Spleen (tissue), 11 donors: ENCODE data around the gene PPP1R3D. TPM values are rescaled to one million over a fixed set of nuclear protein-coding genes. Genes with fewer than 3 reads are reported as not detected.

ENCODE experiments used
- DNase-seq: peaks from one replicate; pipeline ENCODE4 v3.0.0-alpha.2; 2020
- H3K27ac ChIP-seq, 8 donors: fragments of 200-600 bp; sonication (generic) in 7 of 8; 1 replicate in 4 of 8; 2 replicates in 4 of 8; pipeline versions ENCODE4 v1.5.0 to v1.8.0; 2016 to 2021; ENCODE audit warnings: inconsistent platforms in 4 of 8, mild to moderate bottlenecking in 4 of 8, moderate library complexity in 1 of 8
- H3K27me3 ChIP-seq, 7 donors: fragments of 200-600 bp; sonication (generic) in 6 of 7; replicated peaks in 1 of 7; 1 replicate in 4 of 7; 2 replicates in 3 of 7; pipeline versions ENCODE4 v1.5.0 to v1.8.0; 2016 to 2021; ENCODE audit warnings: inconsistent platforms in 3 of 7, mild to moderate bottlenecking in 1 of 7
- H3K36me3 ChIP-seq, 6 donors: fragments of 200-600 bp; sonication (generic) in 5 of 6; 1 replicate in 4 of 6; 2 replicates in 2 of 6; pipeline versions ENCODE4 v1.5.0 to v1.8.0; 2016 to 2021; ENCODE audit warnings: inconsistent platforms in 2 of 6
- H3K4me1 ChIP-seq, 6 donors: fragments of 200-600 bp; sonication (generic) in 5 of 6; 1 replicate in 3 of 6; 2 replicates in 3 of 6; pipeline versions ENCODE4 v1.5.0 to v1.8.0; 2016 to 2021; ENCODE audit warnings: inconsistent platforms in 3 of 6
- H3K4me3 ChIP-seq, 8 donors: fragments of 200-600 bp; sonication (generic) in 7 of 8; 1 replicate in 4 of 8; 2 replicates in 4 of 8; pipeline versions ENCODE4 v1.5.0 to v1.8.0; 2016 to 2021; ENCODE audit warnings: inconsistent platforms in 4 of 8, mild to moderate bottlenecking in 4 of 8, moderate library complexity in 2 of 8
- H3K9me3 ChIP-seq, 8 donors: fragments of 200-600 bp; sonication (generic) in 7 of 8; 1 replicate in 4 of 8; 2 replicates in 4 of 8; pipeline versions ENCODE4 v1.5.0 to v1.8.0; 2016 to 2021; ENCODE audit warnings: inconsistent platforms in 4 of 8
- POLR2A ChIP-seq, 3 donors: fragments of 450-650 bp; IDR thresholded peaks; one replicate each; pipeline ENCODE4 v1.5.1; 2017; ENCODE audit warnings: antibody characterized with exemption in 3 of 3, mild to moderate bottlenecking in 1 of 3
- POLR2AphosphoS5 ChIP-seq, 3 donors: sonication (generic); formaldehyde crosslinking; IDR thresholded peaks; one replicate each; pipeline ENCODE4 v1.5.1; 2017; ENCODE audit warnings: antibody characterized with exemption in 3 of 3
- WGBS, 5 donors: extraction: QIAGEN DNeasy Blood & Tissue Kit in 3 of 5; methylation state at CpG; one replicate each; pipeline versions ENCODE4 v1.1.5 to v1.1.7; 2013 to 2018; 5-methylcytosine and 5-hydroxymethylcytosine counted together
- intact Hi-C: fragments of 100-400 bp; cut with DNase I; formaldehyde crosslinking; loops from one replicate; pipeline ENCODE4 v1.15.0; 2023; ENCODE audit warnings: low total_unique reads
- polyA plus RNA-seq, 3 donors: library from polyadenylated mRNA; stranded (reverse); fragments of 200-250 nt; gene quantifications; one replicate each; pipeline ENCODE4 v1.2.1, GENCODE V29; 2013
- total RNA-seq, 7 donors: library from RNA; depleted of rRNA in 3 of 7; stranded (reverse); fragments of >200 nt in 3 of 7; fragmentation: NEBNext Ultra II Directional in 4 of 7; extraction: Animal tissue kit (Norgen Biotek cat#: 25700) in 4 of 7; gene quantifications; one replicate each; pipeline versions ENCODE4 v1.1.0 to v1.2.1, GENCODE V29; 2016 to 2021
- TF ChIP-seq, protein P1 (sequence below), 11 experiments: fragments of 200-600 bp in 7 of 11; fragments of 450-650 bp in 4 of 11; sonication (generic) in 4 of 11; IDR thresholded peaks in 8 of 11; conservative IDR thresholded peaks in 3 of 11; 1 replicate in 7 of 11; 2 replicates in 4 of 11; pipeline versions ENCODE4 v1.4.0 to v1.8.0; 2016 to 2021; ENCODE audit warnings: antibody characterized with exemption in 11 of 11, inconsistent platforms in 4 of 11, mild to moderate bottlenecking in 1 of 11
- donor health status: healthy with polysubstance abuse.
- donor health status: DM: no; HTN: no; CAD: no; lungs with moderate emphysema.
- donor health status: DM: no; HTN: no; CAD: no.
- donor health status: Bipolar disorder and iron deficiency.
- donor health status: healthy.
- donor health status: DM: no; HTN: no; CAD: no.
- donor health status: DM: yes; HTN: yes; CAD: no.

The PPP1R3D gene
- total and polyA plus RNA-seq, 10 donors: 3.1 to 24.9 (median 12.5) TPM

DNA sequence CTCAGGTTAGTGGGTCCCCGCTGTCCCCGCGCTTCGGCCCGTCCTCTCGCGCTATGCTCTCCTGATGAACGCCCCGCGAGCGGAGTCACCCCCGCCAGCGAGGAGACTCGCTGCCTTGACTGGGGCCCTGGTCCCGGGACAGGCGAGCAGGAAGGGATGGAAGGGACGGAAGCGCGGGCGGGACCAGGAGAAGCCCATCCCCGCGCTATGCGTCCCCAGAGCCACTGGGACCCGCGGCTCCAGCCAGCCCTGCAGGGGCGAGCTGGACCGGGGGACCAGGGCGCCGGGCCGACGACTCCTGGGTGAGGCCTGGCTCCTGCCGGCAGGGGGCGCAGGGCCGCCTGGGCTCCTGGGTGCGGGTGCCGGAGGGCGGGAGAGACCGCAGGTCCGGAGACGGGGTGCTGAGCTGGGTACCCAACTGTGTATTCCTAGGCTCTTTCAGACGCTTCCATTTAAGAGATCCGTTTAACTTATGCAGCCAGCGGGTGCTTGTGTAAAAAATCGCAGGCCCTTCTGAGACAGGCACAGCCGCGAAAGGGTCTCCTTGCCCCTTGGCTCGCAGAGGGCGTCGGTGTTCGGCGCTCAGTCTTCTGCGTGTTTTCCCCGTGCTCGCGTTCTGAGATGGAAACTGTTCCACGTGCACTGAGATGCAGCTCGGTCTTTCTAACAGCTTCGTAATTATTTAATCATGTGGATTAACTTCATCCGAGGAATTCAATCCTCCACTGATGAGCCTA lies 6.1 kb downstream of the PPP1R3D start:
- Histone ChIP-seq H3K4me3 (peak overlapping the region; percentile 52 to 73 (median 68)), H3K4me1 (peaks cover 25 to 65% (median 46%) of the 10 kb centered on the region in 6 donors), H3K27me3 (no peaks in the 10 kb centered on the region), H3K9me3 (no peaks in the 10 kb centered on the region), H3K36me3 (no peaks in the 10 kb centered on the region), H3K27ac (peak overlapping the region in 7 of 8 donors; percentile 44 to 85 (median 76))
- 7 to 25% (median 9%) methylated on average over 35 to 59 of the region's 59 CpGs for WGBS, 5 donors
- intact Hi-C loops: no loop called here
- peak; percentile 95 for DNase-seq
- TF ChIP-seq, protein P1, sequence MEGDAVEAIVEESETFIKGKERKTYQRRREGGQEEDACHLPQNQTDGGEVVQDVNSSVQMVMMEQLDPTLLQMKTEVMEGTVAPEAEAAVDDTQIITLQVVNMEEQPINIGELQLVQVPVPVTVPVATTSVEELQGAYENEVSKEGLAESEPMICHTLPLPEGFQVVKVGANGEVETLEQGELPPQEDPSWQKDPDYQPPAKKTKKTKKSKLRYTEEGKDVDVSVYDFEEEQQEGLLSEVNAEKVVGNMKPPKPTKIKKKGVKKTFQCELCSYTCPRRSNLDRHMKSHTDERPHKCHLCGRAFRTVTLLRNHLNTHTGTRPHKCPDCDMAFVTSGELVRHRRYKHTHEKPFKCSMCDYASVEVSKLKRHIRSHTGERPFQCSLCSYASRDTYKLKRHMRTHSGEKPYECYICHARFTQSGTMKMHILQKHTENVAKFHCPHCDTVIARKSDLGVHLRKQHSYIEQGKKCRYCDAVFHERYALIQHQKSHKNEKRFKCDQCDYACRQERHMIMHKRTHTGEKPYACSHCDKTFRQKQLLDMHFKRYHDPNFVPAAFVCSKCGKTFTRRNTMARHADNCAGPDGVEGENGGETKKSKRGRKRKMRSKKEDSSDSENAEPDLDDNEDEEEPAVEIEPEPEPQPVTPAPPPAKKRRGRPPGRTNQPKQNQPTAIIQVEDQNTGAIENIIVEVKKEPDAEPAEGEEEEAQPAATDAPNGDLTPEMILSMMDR (IDR thresholded peaks at IDR 0.05 in 8 of 11, conservative IDR thresholded peaks at IDR 0.05 in 3 of 11): peak; percentile 69 to 98 (median 94)
- TF ChIP-seq POLR2AphosphoS5 (IDR thresholded peaks at IDR 0.05) (peak in 2 of 3 donors; percentile 58 to 81), POLR2A (IDR thresholded peaks at IDR 0.05) (no peak)

DNA sequence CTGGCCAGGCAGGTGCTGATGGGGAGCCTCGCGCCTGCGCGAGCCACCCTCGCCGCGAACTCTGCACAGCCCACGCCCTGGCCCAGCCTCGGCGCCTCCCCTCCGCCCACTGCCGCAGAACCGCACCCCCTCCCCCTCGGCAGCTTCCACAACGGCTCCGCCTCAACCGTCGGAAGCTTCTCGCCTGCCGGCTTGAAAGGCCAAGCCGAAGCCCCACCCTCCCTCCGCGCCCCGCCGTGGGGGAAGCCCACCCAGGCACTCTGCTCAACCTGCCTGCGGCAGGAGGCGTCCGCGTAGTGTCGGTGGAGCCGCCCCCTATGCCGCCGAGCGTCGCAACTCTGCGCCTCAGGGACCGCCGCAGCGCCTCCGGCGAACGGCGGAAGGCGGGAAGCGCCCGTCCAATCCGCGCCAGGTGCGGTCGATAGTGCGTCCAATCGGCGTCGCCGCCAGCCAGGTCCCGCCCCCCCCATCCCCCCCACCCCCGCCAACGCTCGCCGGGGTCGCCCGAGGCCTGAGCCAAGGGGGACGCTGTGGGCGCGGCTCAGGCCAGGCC lies 6.7 kb downstream of the PPP1R3D start, which contains the start of gene SYCP2:
TSS of gene SYCP2 (minus strand) at position 342 of the 553 bp plus-strand sequence. CDS start 11,224 bp downstream, outside the sequence.
- peak; percentile 86 for DNase-seq
- TF ChIP-seq POLR2AphosphoS5 (IDR thresholded peaks at IDR 0.05) (no peak), POLR2A (IDR thresholded peaks at IDR 0.05) (no peak)
- TF ChIP-seq, protein P1 (IDR thresholded peaks at IDR 0.05 in 8 of 11, conservative IDR thresholded peaks at IDR 0.05 in 3 of 11): no peak
- H3K4me1 ChIP-seq: peaks cover 18 to 58% (median 39%) of the 10 kb centered on the region in 6 donors
- no peaks in the 10 kb centered on the region for H3K36me3 ChIP-seq
- H3K9me3 ChIP-seq: no peaks in the 10 kb centered on the region
- no peaks in the 10 kb centered on the region for H3K27me3 ChIP-seq
- H3K27ac ChIP-seq: peak within 1 kb of the TSS in 7 of 8 donors; percentile 44 to 85 (median 76)
- intact Hi-C loops: no loop called here
- WGBS, 5 donors: 31 to 47% (median 37%) methylated on average over 26 to 65 of the region's 65 CpGs
- H3K4me3 ChIP-seq: peak within 1 kb of the TSS; percentile 52 to 73 (median 68)

DNA sequence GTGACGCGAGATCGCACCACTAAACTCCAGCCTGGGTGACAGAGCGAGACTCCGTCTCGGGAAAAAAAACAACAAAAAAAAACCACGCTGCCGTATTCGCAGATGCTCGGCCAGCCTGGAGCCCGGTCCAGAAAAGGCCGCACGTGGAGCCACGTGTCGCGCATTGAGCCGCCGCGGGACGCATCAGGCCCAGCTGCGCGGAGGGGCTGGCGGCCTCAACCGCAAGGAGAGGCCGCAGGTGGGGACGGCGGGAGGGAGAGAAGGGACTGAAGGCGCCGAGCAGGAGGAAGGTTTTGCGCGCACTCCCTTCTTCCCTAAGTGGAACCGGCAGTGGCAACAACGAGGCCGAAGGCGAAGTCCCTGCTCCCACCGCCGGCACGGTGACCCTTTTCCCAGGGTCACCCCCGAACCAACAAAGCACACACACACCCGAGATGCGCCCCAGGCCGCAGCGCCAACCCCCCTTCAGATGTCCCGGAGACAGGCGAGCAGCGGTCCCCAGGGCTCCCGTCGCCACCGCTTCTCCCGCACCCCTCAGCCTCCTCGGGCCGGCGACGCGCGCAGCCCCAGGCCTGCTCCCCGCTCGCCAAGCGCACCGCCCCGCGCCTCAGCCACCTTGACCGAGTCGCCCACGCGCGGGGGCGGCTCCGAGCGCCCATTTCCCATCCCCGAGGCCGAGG lies 7.3 kb downstream of the PPP1R3D start:
- WGBS, 5 donors: 83 to 90% (median 85%) methylated on average over 63 to 72 of the region's 72 CpGs
- peak; percentile 76 for DNase-seq

More for the DNA sequence above, 7.3 kb downstream of the PPP1R3D start:
- Histone ChIP-seq H3K9me3 (no peaks in the 10 kb centered on the region), H3K4me1 (peaks cover 12 to 52% (median 33%) of the 10 kb centered on the region in 6 donors), H3K4me3 (peak overlapping the region in 4 of 8 donors; percentile 59 to 73 (median 68)), H3K27me3 (no peaks in the 10 kb centered on the region), H3K27ac (peak overlapping the region in 4 of 8 donors; percentile 76 to 85 (median 78)), H3K36me3 (no peaks in the 10 kb centered on the region)
- intact Hi-C loops: no loop called here
- TF ChIP-seq POLR2A (IDR thresholded peaks at IDR 0.05) (no peak), POLR2AphosphoS5 (IDR thresholded peaks at IDR 0.05) (no peak)
- TF ChIP-seq, protein P1 (IDR thresholded peaks at IDR 0.05 in 8 of 11, conservative IDR thresholded peaks at IDR 0.05 in 3 of 11): no peak
